ENCODE data around the gene FTL.

- TF ChIP-seq CTCF (IDR thresholded peaks at IDR 0.05), result no peak
- no peak for TF ChIP-seq POLR2A (IDR thresholded peaks at IDR 0.05)
- TF ChIP-seq POLR2AphosphoS5 (IDR thresholded peaks at IDR 0.05), result no peak
Observed at GRCh38 chr19:48918071-48918470, 47.0 kb upstream of the FTL start.
